AG04450 (cell line): ENCODE results near the gene IL4. TPM values are rescaled to one million over a fixed set of nuclear protein-coding genes. Genes with fewer than 3 reads are reported as not detected.

Experiments
- CTCF ChIA-PET: fragments of 300-600, 350-600 bp; formaldehyde crosslinking; extraction: SDS; loops from one replicate; lab custom pipeline; 2022; ENCODE audit warnings: antibody characterized with exemption, inconsistent platforms; lab: Charles Lee
- POLR2A ChIA-PET: fragments of 350-600 bp; formaldehyde crosslinking; extraction: SDS; loops from one replicate; lab custom pipeline; 2021; ENCODE audit warnings: antibody characterized with exemption, inconsistent platforms; lab: Yijun Ruan, JAX
- DNase-seq: peaks from one replicate; pipeline ENCODE4 v3.0.0-alpha.2; 2011; ENCODE audit warnings: low read depth, low spot score
- H3K27ac ChIP-seq: one replicate; pipeline ENCODE4 v1.5.1; 2012; ENCODE audit warnings: low read depth, low read length, control low read depth
- H3K27me3 ChIP-seq: one replicate; pipeline ENCODE4 v1.6.0; 2012; ENCODE audit warnings: low read length; ENCODE audit not compliant: control insufficient read depth, insufficient read depth
- H3K4me3 ChIP-seq: 2 replicates; pipeline ENCODE4 v1.5.1; 2011; ENCODE audit warnings: mild to moderate bottlenecking, low read depth, low read length, control low read depth
- H3K9me3 ChIP-seq: 2 replicates; pipeline ENCODE4 v1.5.1; 2012; ENCODE audit warnings: low read length; ENCODE audit not compliant: control insufficient read depth, insufficient read depth
- polyA plus RNA-seq: library from polyadenylated mRNA; depleted of rRNA; stranded (reverse); fragments of >200 nt; gene quantifications from 2 replicates; pipeline ENCODE4 v1.2.3, GENCODE V29; 2011
- TF ChIP-seq, protein P1 (sequence below): IDR thresholded peaks from 2 replicates; pipeline ENCODE4 v1.5.1; 2011; ENCODE audit warnings: low read depth, low read length, control low read depth, inconsistent platforms

IL4 gene
- polyA plus RNA-seq, 1 experiment = not detected

DNA sequence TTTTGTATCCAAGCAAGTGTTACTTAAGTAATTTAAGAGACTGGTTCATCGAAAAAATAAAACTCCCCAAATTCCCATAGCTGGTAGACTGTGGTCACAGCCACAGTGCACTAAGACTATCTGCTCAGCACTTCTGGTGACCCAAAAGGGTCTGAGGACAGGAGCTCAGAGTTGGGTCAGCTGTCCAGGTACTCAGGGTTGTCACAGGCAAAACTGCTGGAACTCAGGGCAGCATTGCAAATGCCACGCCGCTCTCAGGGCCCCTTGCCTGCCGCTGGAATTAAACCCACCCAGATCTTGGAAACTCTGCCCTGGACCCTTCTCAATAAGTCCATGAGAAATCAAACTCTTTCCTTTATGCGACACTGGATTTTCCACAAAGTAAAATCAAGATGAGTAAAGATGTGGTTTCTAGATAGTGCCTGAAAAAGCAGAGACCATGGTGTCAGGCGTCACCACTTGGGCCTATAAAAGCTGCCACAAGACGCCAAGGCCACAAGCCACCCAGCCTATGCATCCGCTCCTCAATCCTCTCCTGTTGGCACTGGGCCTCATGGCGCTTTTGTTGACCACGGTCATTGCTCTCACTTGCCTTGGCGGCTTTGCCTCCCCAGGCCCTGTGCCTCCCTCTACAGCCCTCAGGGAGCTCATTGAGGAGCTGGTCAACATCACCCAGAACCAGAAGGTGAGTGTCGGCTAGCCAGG is 16.0 kb upstream of the IL4 start, which contains the start of gene IL13:
TSS of gene IL13 (plus strand) at position 498 of the 705 bp plus-strand sequence. CDS start at position 512, 14 bp downstream.
- DNase-seq = no peak
- H3K4me3 ChIP-seq = no peak within 1 kb of the TSS
- ChIA-PET POLR2A (no interaction called here), CTCF (interaction anchor here (1.0 kb wide), 1 partner anchor 12 kb away, joined by 3 read pairs; no protein-coding TSS in a partner anchor)
- H3K27ac ChIP-seq = no peak within 1 kb of the TSS
- H3K9me3 ChIP-seq = no peaks in the 10 kb centered on the region; the same call in 1 of the 2 replicates
- H3K27me3 ChIP-seq = peaks cover 3% of the 10 kb centered on the region
- TF ChIP-seq, protein P1, sequence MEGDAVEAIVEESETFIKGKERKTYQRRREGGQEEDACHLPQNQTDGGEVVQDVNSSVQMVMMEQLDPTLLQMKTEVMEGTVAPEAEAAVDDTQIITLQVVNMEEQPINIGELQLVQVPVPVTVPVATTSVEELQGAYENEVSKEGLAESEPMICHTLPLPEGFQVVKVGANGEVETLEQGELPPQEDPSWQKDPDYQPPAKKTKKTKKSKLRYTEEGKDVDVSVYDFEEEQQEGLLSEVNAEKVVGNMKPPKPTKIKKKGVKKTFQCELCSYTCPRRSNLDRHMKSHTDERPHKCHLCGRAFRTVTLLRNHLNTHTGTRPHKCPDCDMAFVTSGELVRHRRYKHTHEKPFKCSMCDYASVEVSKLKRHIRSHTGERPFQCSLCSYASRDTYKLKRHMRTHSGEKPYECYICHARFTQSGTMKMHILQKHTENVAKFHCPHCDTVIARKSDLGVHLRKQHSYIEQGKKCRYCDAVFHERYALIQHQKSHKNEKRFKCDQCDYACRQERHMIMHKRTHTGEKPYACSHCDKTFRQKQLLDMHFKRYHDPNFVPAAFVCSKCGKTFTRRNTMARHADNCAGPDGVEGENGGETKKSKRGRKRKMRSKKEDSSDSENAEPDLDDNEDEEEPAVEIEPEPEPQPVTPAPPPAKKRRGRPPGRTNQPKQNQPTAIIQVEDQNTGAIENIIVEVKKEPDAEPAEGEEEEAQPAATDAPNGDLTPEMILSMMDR = no peak

DNA sequence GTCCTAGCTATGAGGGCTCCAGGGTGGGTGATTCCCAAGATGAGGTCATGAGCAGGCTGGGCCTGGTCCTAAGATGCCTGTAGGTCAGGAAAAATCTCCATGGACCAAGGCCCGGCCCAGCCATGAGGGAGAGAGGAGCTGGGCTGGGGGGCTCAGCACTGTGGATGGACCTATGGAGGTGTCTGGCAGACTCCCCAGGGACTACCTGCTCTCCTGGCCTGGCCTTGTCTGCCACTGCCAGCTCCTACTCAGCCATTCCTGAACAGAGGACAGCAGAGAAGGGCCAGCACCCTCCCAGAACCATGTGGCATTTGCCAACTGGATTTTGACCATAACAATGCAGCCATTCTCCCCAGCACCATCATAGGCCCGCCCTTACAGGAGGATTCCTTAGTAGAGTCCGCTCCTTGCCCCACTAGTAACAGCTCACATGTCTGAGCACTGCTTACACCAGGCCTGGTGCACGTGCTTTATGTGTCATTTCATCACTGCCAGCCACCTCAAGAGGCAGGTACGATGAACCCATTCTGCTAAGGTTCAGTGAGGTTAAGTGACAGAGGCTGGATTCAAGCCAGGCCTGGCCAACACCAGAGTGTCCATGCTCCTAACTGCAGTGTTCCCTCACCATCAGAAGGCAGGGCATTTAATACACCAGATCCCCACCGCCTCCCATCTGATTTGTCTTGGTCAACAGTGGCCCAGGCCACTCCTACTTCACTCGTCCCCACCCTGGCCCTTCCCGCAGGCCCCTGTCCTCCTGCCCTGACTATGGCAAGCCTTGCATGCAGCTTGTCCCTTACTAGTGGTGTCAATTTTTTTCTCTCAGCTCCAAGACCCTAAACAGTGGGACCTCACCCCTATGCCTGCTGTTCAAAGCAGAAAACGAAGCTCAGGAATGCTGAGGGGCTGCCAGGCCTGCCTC is 15.1 kb upstream of the IL4 start:
- peaks cover 3% of the 10 kb centered on the region for H3K27me3 ChIP-seq
- H3K27ac ChIP-seq = no peak overlapping the region
- CTCF ChIA-PET = interaction anchor here (1.0 kb wide), 1 partner anchor 11 kb away, joined by 3 read pairs; no protein-coding TSS in a partner anchor
- TF ChIP-seq, protein P1 = no peak
- POLR2A ChIA-PET = no interaction called here
- H3K9me3 ChIP-seq = no peaks in the 10 kb centered on the region; the same call in 1 of the 2 replicates
- DNase-seq = no peak
- no peak overlapping the region for H3K4me3 ChIP-seq

DNA sequence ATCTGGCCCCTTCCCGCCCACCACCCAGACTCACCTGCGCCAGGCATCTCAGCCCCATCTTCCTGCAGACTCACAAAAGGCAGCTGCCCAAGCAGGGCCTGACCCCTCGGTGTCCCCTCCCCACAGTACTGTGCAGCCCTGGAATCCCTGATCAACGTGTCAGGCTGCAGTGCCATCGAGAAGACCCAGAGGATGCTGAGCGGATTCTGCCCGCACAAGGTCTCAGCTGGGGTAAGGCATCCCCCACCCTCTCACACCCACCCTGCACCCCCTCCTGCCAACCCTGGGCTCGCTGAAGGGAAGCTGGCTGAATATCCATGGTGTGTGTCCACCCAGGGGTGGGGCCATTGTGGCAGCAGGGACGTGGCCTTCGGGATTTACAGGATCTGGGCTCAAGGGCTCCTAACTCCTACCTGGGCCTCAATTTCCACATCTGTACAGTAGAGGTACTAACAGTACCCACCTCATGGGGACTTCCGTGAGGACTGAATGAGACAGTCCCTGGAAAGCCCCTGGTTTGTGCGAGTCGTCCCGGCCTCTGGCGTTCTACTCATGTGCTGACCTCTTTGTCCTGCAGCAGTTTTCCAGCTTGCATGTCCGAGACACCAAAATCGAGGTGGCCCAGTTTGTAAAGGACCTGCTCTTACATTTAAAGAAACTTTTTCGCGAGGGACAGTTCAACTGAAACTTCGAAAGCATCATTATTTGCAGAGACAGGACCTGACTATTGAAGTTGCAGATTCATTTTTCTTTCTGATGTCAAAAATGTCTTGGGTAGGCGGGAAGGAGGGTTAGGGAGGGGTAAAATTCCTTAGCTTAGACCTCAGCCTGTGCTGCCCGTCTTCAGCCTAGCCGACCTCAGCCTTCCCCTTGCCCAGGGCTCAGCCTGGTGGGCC is 13.9 kb upstream of the IL4 start:
- no peak for DNase-seq
- TF ChIP-seq, protein P1 = no peak
- ChIA-PET CTCF (interaction anchor here (2.3 kb wide), 1 partner anchor 160 kb away, joined by 11 read pairs; no protein-coding TSS in a partner anchor), POLR2A (no interaction called here)
- Histone ChIP-seq H3K27me3 (peaks cover 3% of the 10 kb centered on the region), H3K9me3 (no peaks in the 10 kb centered on the region; the same call in 1 of the 2 replicates), H3K27ac (no peak overlapping the region), H3K4me3 (no peak overlapping the region)

DNA sequence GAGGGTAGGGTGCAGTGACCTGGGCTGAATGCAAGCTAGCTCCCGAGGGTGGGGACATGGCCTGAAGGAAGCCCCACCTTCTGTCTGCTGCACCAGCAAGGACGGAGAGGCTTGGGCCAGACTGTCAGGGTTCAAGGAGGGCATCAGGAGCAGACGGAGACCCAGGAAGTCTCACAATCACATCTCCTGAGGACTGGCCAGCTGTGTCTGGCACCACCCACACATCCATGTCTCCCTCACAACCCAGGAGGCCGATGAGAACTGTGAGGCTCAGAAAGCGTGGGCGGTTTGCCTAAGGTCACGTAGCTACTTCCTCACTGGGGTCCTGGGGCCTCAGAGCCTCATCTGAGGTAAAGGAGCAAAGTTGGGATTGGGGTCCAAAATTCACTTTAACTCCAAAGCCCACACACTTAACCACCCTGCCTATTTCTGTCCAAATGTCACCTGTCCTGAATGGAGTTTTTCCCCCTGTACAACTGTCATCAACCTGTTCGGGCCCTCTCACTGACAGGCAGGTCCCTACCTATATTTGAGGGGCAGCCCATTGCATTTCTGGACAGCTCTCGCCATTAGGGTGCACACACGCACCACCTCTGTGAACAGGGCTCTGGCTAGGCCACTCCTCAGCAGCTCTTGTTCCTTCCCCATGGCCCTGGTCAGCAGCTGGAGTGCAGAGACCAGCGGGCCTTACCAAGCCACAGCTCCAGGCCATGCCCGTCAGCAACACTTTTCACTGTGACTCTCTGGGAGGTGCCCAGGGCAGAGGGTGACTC is 12.4 kb upstream of the IL4 start:
- H3K27ac ChIP-seq = no peak overlapping the region
- ChIA-PET POLR2A (no interaction called here), CTCF (interaction anchor here (1.0 to 2.3 kb wide), 2 partner anchors 54 to 158 kb away, joined by 4 to 11 read pairs; no protein-coding TSS in a partner anchor)
- H3K27me3 ChIP-seq = peaks cover 3% of the 10 kb centered on the region
- DNase-seq = no peak
- TF ChIP-seq, protein P1 = peak; percentile 9; the same call in 1 of the 2 replicates
- H3K9me3 ChIP-seq = no peaks in the 10 kb centered on the region; the same call in 1 of the 2 replicates
- no peak overlapping the region for H3K4me3 ChIP-seq
